ENCODE measurements around the gene RAB3D. TPM values are rescaled to one million over a fixed set of nuclear protein-coding genes. Genes with fewer than 3 reads are reported as not detected.
"Not testable (repeated sequence)": the region's sequence is repeated elsewhere in the genome, so short reads cannot be mapped to it uniquely, and the experiment has no call there.

The RAB3D gene
- total RNA-seq, 1 experiment from 2014 or later = 11.2 TPM

- Histone ChIP-seq H3K4me3 (ENCODE audit: insufficient read depth, low read depth, low read length) (no peak overlapping the region), H3K27me3 (ENCODE audit: control insufficient read depth, insufficient read depth, low read length) (no peaks in the 10 kb centered on the region), H3K36me3 (replicated peaks; ENCODE audit: control insufficient read depth, insufficient read depth, low read length) (peaks cover 5% of the 10 kb centered on the region)
- DNase-seq = no peak
These were observed 2.4 kb downstream of the RAB3D start for GRCh38 chr19:11337080-11337479.

GRCh38 chr19:11335449-11336146 lies 3.9 kb downstream of the RAB3D start:
- Histone ChIP-seq H3K4me3 (ENCODE audit: insufficient read depth, low read depth, low read length) (no peak overlapping the region), H3K27me3 (ENCODE audit: control insufficient read depth, insufficient read depth, low read length) (no peaks in the 10 kb centered on the region), H3K36me3 (replicated peaks; ENCODE audit: control insufficient read depth, insufficient read depth, low read length) (peaks cover 3% of the 10 kb centered on the region)
- DNase-seq = no peak

DNA sequence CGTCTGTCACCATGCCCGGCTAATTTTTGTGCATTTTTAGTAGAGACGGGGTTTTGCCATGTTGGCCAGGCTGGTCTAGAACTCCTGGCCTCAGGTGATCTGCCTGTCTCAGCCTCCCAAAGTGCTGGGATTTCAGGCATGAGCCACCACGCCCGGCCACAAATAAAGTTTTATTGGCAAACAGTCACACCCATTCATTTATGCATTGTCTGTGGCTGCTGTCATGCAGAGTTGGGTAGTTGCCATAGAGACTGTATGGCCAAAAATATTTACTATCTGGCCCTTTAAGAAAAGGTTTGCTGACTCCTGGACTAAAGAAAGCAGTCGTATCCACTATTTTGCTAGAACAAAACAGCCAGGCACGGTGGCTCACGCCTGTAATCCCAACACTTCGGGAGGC lies 5.6 kb downstream of the RAB3D start:
- not testable (repeated sequence) for DNase-seq; H3K36me3 ChIP-seq (replicated peaks; ENCODE audit: control insufficient read depth, insufficient read depth, low read length); H3K27me3 ChIP-seq (ENCODE audit: control insufficient read depth, insufficient read depth, low read length); H3K4me3 ChIP-seq (ENCODE audit: insufficient read depth, low read depth, low read length)

- Histone ChIP-seq H3K27me3 (ENCODE audit: control insufficient read depth, insufficient read depth, low read length) (no peaks in the 10 kb centered on the region), H3K36me3 (replicated peaks; ENCODE audit: control insufficient read depth, insufficient read depth, low read length) (peaks cover 3% of the 10 kb centered on the region), H3K4me3 (ENCODE audit: insufficient read depth, low read depth, low read length) (no peak overlapping the region)
- DNase-seq = no peak
These were observed 6.6 kb downstream of the RAB3D start for GRCh38 chr19:11332822-11333221.

- H3K36me3 ChIP-seq (replicated peaks; ENCODE audit: control insufficient read depth, insufficient read depth, low read length) = peaks cover 2% of the 10 kb centered on the region
- DNase-seq = no peak
- no peak overlapping the region for H3K4me3 ChIP-seq (ENCODE audit: insufficient read depth, low read depth, low read length)
These were observed 8.0 kb downstream of the RAB3D start for GRCh38 chr19:11331502-11331901.

GRCh38 chr19:11330127-11330526 lies 9.3 kb downstream of the RAB3D start:
- DNase-seq = no peak
- H3K27me3 ChIP-seq (ENCODE audit: control insufficient read depth, insufficient read depth, low read length) = no peaks in the 10 kb centered on the region
- no peak overlapping the region for H3K4me3 ChIP-seq (ENCODE audit: insufficient read depth, low read depth, low read length)
- H3K36me3 ChIP-seq (replicated peaks; ENCODE audit: control insufficient read depth, insufficient read depth, low read length) = peaks cover 2% of the 10 kb centered on the region

More at GRCh38 chr19:11331502-11331901, 8.0 kb downstream of the RAB3D start:
- no peaks in the 10 kb centered on the region for H3K27me3 ChIP-seq (ENCODE audit: control insufficient read depth, insufficient read depth, low read length)

GRCh38 chr19:11325544-11325943 lies 13.9 kb downstream of the RAB3D start:
- Histone ChIP-seq H3K4me3 (ENCODE audit: insufficient read depth, low read depth, low read length) (no peak overlapping the region), H3K36me3 (replicated peaks; ENCODE audit: control insufficient read depth, insufficient read depth, low read length) (no peaks in the 10 kb centered on the region; the same call in none of the 2 replicates), H3K27me3 (ENCODE audit: control insufficient read depth, insufficient read depth, low read length) (no peaks in the 10 kb centered on the region)
- no peak for DNase-seq

DNA sequence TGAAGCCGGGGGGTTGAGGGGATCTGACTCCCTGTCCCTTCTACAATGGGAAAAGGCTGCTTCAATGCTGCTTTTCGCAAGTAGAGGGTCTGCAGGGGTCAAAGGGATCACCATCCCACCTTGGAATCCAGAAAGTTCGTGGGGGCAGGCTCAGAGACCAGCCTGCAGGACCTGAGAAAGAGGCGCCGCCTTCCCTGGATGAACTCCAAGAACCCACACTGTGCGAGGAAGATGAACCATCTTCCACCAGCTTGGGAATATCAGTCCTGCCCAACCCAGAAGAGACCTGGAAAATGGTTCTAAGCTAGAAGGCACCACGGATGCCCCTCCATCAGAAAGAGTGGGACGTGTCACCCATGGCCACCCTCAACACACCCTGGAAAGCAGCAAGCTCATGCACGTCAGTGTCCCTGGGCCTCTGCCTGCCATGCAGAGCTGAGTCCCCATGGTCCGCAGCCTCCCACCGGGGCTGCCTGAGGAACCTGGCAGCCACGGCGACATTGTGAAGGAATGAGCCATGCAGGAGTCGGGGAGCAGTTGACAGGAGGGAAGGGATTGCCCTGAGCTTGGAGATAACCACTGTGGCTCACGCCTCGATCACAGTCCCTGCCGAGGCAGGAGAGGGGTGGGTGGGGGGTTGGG lies 14.6 kb downstream of the RAB3D start:
- no peak for DNase-seq
- Histone ChIP-seq H3K27me3 (ENCODE audit: control insufficient read depth, insufficient read depth, low read length) (no peaks in the 10 kb centered on the region), H3K36me3 (replicated peaks; ENCODE audit: control insufficient read depth, insufficient read depth, low read length) (no peaks in the 10 kb centered on the region; the same call in none of the 2 replicates)

GRCh38 chr19:11324079-11324661 lies 15.3 kb downstream of the RAB3D start:
- no peaks in the 10 kb centered on the region; the same call in none of the 2 replicates for H3K36me3 ChIP-seq (replicated peaks; ENCODE audit: control insufficient read depth, insufficient read depth, low read length)
- H3K4me3 ChIP-seq (ENCODE audit: insufficient read depth, low read depth, low read length) = no peak overlapping the region
- DNase-seq = no peak
- H3K27me3 ChIP-seq (ENCODE audit: control insufficient read depth, insufficient read depth, low read length) = no peaks in the 10 kb centered on the region

More for the DNA sequence above, 14.6 kb downstream of the RAB3D start:
- H3K4me3 ChIP-seq (ENCODE audit: insufficient read depth, low read depth, low read length) = no peak overlapping the region

DNA sequence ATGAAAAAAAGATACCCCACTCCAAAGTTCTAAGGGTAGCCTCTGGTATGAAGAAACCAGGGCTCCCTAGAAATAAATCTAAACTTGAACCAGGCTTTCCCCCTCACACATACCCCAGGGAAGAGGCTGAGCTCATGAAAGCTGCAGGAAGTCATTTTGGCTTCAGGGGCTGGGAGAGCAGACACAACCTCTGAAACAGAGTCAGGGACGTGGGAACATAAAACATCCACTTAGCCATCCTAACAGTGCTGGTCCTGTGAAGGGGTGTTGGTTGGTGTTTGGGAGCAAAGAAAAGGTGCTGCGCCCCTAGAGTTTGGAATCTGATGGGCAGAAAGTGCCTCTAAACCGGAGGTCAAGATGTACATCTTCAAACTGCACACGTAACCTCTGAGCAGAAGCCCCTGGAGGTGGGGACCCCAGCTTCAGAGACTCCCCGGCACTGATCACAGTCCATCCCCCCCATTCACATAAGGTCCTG lies 15.8 kb downstream of the RAB3D start:
- no peak for DNase-seq
- no peak overlapping the region for H3K4me3 ChIP-seq (ENCODE audit: insufficient read depth, low read depth, low read length)
- H3K27me3 ChIP-seq (ENCODE audit: control insufficient read depth, insufficient read depth, low read length) = no peaks in the 10 kb centered on the region
- no peaks in the 10 kb centered on the region; the same call in none of the 2 replicates for H3K36me3 ChIP-seq (replicated peaks; ENCODE audit: control insufficient read depth, insufficient read depth, low read length)

- Histone ChIP-seq H3K36me3 (replicated peaks; ENCODE audit: control insufficient read depth, insufficient read depth, low read length) (no peaks in the 10 kb centered on the region; the same call in 1 of the 2 replicates), H3K4me3 (ENCODE audit: insufficient read depth, low read depth, low read length) (no peak overlapping the region), H3K27me3 (ENCODE audit: control insufficient read depth, insufficient read depth, low read length) (no peaks in the 10 kb centered on the region)
- DNase-seq = no peak
These were observed 17.0 kb downstream of the RAB3D start for GRCh38 chr19:11322269-11323024.

DNA sequence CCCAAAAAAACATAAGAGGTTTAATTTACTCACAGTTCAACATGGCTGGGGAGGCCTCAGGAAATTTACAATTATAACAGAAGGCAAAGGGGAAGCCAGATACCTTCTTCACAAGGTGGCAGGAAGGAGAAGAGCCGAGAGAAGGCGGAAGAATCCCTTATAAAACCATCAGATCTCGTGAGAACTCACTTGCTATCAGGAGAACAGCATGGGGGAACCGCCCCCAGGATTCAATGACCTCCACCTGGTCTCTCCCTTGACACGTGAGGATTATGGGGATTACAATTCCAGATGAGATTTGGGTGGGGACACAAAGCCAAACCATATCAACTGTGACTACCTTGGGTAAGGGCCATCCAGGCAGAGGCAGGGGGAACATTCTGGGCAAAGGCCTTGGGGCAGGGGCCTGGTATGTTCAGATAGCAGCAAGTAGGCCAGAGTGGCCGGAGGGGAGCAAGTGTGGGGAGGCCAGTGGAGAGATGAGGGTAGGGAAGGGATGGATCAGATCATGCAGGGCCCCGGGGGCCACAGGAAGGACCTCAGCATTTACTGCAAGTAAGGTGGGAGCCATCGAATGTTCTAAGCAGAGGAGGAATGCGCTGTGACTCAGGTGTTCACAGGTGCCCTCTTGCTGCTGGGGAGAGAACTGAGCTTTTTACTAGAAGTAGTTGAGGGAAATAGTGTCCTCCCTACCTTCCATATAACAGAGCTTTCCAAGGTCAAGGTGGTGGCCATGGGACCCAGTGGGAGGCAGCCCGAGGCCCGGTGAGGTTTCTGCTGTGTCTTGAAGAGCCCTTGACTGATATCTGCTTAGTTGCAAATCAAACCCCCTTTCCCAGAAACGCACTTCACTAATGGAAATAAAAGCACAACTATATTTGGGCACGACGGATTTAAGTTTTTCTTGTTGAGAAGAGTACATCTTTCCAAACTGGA lies 18.0 kb downstream of the RAB3D start:
- no peak for DNase-seq
- no peaks in the 10 kb centered on the region; the same call in 1 of the 2 replicates for H3K36me3 ChIP-seq (replicated peaks; ENCODE audit: control insufficient read depth, insufficient read depth, low read length)
- no peaks in the 10 kb centered on the region for H3K27me3 ChIP-seq (ENCODE audit: control insufficient read depth, insufficient read depth, low read length)
- no peak overlapping the region for H3K4me3 ChIP-seq (ENCODE audit: insufficient read depth, low read depth, low read length)

DNA sequence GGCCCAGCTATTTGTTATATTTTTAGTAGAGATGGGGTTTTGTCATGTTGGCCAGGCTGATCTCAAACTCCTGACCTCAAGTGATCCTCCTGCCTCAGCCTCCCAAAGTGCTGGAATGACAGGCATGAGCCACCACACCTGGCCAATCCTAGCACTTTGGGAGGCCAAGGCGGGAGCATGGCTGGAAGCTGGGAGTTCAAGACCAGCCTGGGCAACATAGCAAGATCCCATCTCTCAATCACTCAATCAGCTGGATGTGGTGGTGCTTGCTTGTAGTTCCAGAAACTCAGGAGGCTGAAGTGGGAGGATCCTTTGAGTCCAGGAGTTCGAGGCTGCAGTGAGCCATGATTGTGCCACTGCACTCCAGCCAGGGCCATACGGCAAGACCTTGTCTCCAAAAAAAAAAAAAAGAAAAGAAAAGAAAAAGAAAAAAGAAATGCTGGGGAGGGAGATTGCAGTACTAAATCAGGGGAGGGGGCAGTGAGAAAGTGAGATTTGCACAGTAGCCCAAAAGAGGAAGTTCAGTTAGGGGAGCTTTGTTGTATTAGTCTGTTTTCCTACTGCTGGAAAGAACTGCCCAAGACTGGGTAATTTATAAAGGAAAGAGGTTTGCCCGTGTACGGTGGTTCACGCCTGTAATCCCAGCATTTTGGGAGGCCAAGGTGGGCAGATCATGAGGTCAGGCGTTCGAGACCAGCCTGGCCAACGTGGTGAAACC lies 19.0 kb downstream of the RAB3D start:
- H3K27me3 ChIP-seq (ENCODE audit: control insufficient read depth, insufficient read depth, low read length); H3K4me3 ChIP-seq (ENCODE audit: insufficient read depth, low read depth, low read length); H3K36me3 ChIP-seq (replicated peaks; ENCODE audit: control insufficient read depth, insufficient read depth, low read length); DNase-seq: not testable (repeated sequence)

Data from H7 (cell line).